T-cell (primary cell): ENCODE data around the gene NFILZ. TPM values are rescaled to one million over a fixed set of nuclear protein-coding genes. Genes with fewer than 3 reads are reported as not detected.

Experiments used
- ATAC-seq, 4 experiments: fragments of 200-7000 bp in 3 of 4; fragments of 150-1000 bp in 1 of 4; cut with Tn5 transposase; replicated peaks in 1 of 4; 1 replicate in 3 of 4; 2 replicates in 1 of 4; pipeline ENCODE4 v1.10.0; 2021; ENCODE audit warnings: moderate library complexity in 3 of 4, mild to moderate bottlenecking in 2 of 4, moderate number of reproducible peaks in 1 of 4
- CTCF ChIA-PET, 2 donors: fragments of 300-600 bp; sonication (Branson Sonifier 250); formaldehyde crosslinking; loops; one replicate each; lab custom pipeline; 2022; ENCODE audit warnings: antibody characterized with exemption in 2 of 2; lab: Charles Lee
- POLR2A ChIA-PET, 2 donors: fragments of 300-600 bp; sonication (Branson Sonifier 250); formaldehyde crosslinking; loops; one replicate each; lab custom pipeline; 2022; ENCODE audit warnings: antibody characterized with exemption in 2 of 2; lab: Charles Lee
- DNase-seq, 35 experiments: peaks; one replicate each; pipeline versions ENCODE4 v3.0.0 to v3.0.0-alpha.2; 2013 to 2023
- H3K27ac ChIP-seq: one replicate; pipeline ENCODE4 v1.5.1; 2013; ENCODE audit warnings: low read length
- H3K27me3 ChIP-seq, 2 experiments: replicated peaks in 1 of 2; 1 replicate in 1 of 2; 2 replicates in 1 of 2; pipeline versions ENCODE4 v1.6.1 to v1.7.0; 2013; ENCODE audit warnings: low read length in 1 of 2, mixed read lengths in 1 of 2; ENCODE audit not compliant: control insufficient read depth in 2 of 2, insufficient read depth in 2 of 2; ENCODE audit errors: extremely low read depth in 1 of 2
- H3K36me3 ChIP-seq, 2 donors: 1 replicate in 1 of 2; 2 replicates in 1 of 2; pipeline versions ENCODE4 v1.6.1 to v1.7.0; 2013; ENCODE audit warnings: low read length in 1 of 2; ENCODE audit not compliant: control insufficient read depth in 2 of 2, insufficient read depth in 1 of 2; ENCODE audit errors: extremely low read depth in 1 of 2
- H3K4me1 ChIP-seq, 2 experiments: 1 replicate in 1 of 2; 2 replicates in 1 of 2; pipeline versions ENCODE4 v1.6.1 to v1.7.0; 2013; ENCODE audit warnings: low read length in 2 of 2, mixed read lengths in 1 of 2; ENCODE audit not compliant: insufficient read depth in 2 of 2, control insufficient read depth in 1 of 2; ENCODE audit errors: extremely low read depth in 1 of 2
- H3K4me3 ChIP-seq, 2 donors: 1 replicate in 1 of 2; 2 replicates in 1 of 2; pipeline versions ENCODE4 v1.5.1 to v1.7.0; 2013; ENCODE audit warnings: mild to moderate bottlenecking in 2 of 2, low read length in 1 of 2, moderate library complexity in 1 of 2; ENCODE audit not compliant: control insufficient read depth in 1 of 2; ENCODE audit errors: extremely low read depth in 1 of 2
- H3K9me3 ChIP-seq: 2 replicates; pipeline ENCODE4 v1.7.0; 2013
- H3K27ac Mint-ChIP-seq, 2 donors: one replicate each; pipeline ENCODE4 v1.8.0; 2020 to 2021; ENCODE audit warnings: mild to moderate bottlenecking in 2 of 2, mixed read lengths in 2 of 2
- H3K27me3 Mint-ChIP-seq, 2 donors: one replicate each; pipeline ENCODE4 v1.8.0; 2021 to 2022; ENCODE audit warnings: mixed read lengths in 2 of 2
- H3K36me3 Mint-ChIP-seq: one replicate; pipeline ENCODE4 v1.8.0; 2021; ENCODE audit warnings: mixed read lengths
- H3K4me1 Mint-ChIP-seq, 3 donors: one replicate each; pipeline ENCODE4 v1.8.0; 2020 to 2022; ENCODE audit warnings: mixed read lengths in 3 of 3, mild to moderate bottlenecking in 1 of 3
- H3K4me3 Mint-ChIP-seq, 3 donors: one replicate each; pipeline ENCODE4 v1.8.0; 2020 to 2022; ENCODE audit warnings: mild to moderate bottlenecking in 3 of 3, mixed read lengths in 3 of 3, moderate library complexity in 3 of 3
- H3K9me3 Mint-ChIP-seq, 3 donors: one replicate each; pipeline ENCODE4 v1.8.0; 2020 to 2022; ENCODE audit warnings: mixed read lengths in 3 of 3
- WGBS: methylation state at CpG from one replicate; pipeline ENCODE4 v1.1.5; 2013; ENCODE audit warnings: missing lambda C conversion rate; ENCODE audit not compliant: insufficient coverage; 5-methylcytosine and 5-hydroxymethylcytosine counted together
- total RNA-seq, 35 experiments: library from RNA in 6 of 35; stranded (reverse) in 6 of 35; fragments of 120-200 nt in 1 of 35; gene quantifications; one replicate each; pipeline versions ENCODE4 v1.2.1 to v1.2.4 and lab custom pipeline; 2013 to 2026

The NFILZ gene
- total RNA-seq, 5 donors from 2014 or later (not counting 1 experiment from before 2014, with no cell fraction given), result not detected

- CTCF ChIA-PET, result interaction anchor here (0.6 to 1.8 kb wide), 15 partner anchors 8 to 430 kb away, joined by 3 to 16 read pairs (median 5); no protein-coding TSS in a partner anchor
- DNase-seq, result peak in 11 of 35 experiments; percentile 10 to 71 (median 23)
- no peak overlapping the region for H3K27ac ChIP-seq
- Mint-ChIP-seq H3K9me3 (no peaks in the 10 kb centered on the region), H3K4me1 (peaks cover 6 to 8% (median 7%) of the 10 kb centered on the region in 3 donors), H3K36me3 (no peaks in the 10 kb centered on the region), H3K4me3 (no peak overlapping the region), H3K27me3 (peaks cover 10 to 26% of the 10 kb centered on the region in 2 donors), H3K27ac (no peak overlapping the region)
- H3K4me1 ChIP-seq, result peaks cover 0 to 3% of the 10 kb centered on the region in 2 experiments
- WGBS, result 100% methylated on average over 2 of the region's 4 CpGs
- no peaks in the 10 kb centered on the region for H3K9me3 ChIP-seq
- no peaks in the 10 kb centered on the region for H3K36me3 ChIP-seq
- peaks cover 0 to 36% of the 10 kb centered on the region in 2 experiments for H3K27me3 ChIP-seq
- H3K4me3 ChIP-seq, result no peak overlapping the region
- ATAC-seq, result peak; percentile 62 to 73 (median 65)
- POLR2A ChIA-PET, result interaction anchor here in 1 of 2 donors (0.5 kb wide), 1 partner anchor 61 kb away, joined by 3 read pairs; no protein-coding TSS in a partner anchor
These were observed 11.6 kb downstream of the NFILZ start for GRCh38 chr19:8641908-8642547.

GRCh38 chr19:8642561-8642960 is 12.1 kb downstream of the NFILZ start:
- WGBS, result no CpG with 5 or more reads among the region's 5 CpGs
- H3K36me3 ChIP-seq, result no peaks in the 10 kb centered on the region
- H3K4me1 ChIP-seq, result peaks cover 0 to 3% of the 10 kb centered on the region in 2 experiments
- H3K27ac ChIP-seq, result no peak overlapping the region
- H3K27me3 Mint-ChIP-seq, result peaks cover 11 to 27% of the 10 kb centered on the region in 2 donors
- H3K27me3 ChIP-seq, result peaks cover 0 to 39% of the 10 kb centered on the region in 2 experiments
- H3K4me3 ChIP-seq, result no peak overlapping the region
- no peaks in the 10 kb centered on the region for H3K9me3 Mint-ChIP-seq
- no peak overlapping the region for H3K27ac Mint-ChIP-seq
- POLR2A ChIA-PET, result no interaction called here
- H3K4me3 Mint-ChIP-seq, result no peak overlapping the region
- no peaks in the 10 kb centered on the region for H3K36me3 Mint-ChIP-seq
- DNase-seq, result no peak
- H3K4me1 Mint-ChIP-seq, result peaks cover 6 to 8% (median 7%) of the 10 kb centered on the region in 3 donors
- CTCF ChIA-PET, result interaction anchor here (0.6 to 1.8 kb wide), 11 partner anchors 9 to 233 kb away, joined by 3 to 16 read pairs (median 4); no protein-coding TSS in a partner anchor
- ATAC-seq, result no peak
- no peaks in the 10 kb centered on the region for H3K9me3 ChIP-seq

- WGBS, result 80% methylated on average over 1 of the region's 7 CpGs
- H3K36me3 Mint-ChIP-seq, result no peaks in the 10 kb centered on the region
- ATAC-seq (no peak), DNase-seq (no peak)
- peaks cover 0 to 29% of the 10 kb centered on the region in 2 experiments for H3K27me3 ChIP-seq
- peaks cover 0 to 2% (median 0%) of the 10 kb centered on the region in 3 donors for H3K4me1 Mint-ChIP-seq
- POLR2A ChIA-PET, result no interaction called here
- CTCF ChIA-PET, result interaction anchor here in 1 of 2 donors (0.6 to 1.1 kb wide), 2 partner anchors 50 to 255 kb away, joined by 3 read pairs; no protein-coding TSS in a partner anchor
- H3K9me3 ChIP-seq, result no peaks in the 10 kb centered on the region
- H3K36me3 ChIP-seq, result no peaks in the 10 kb centered on the region
- H3K4me3 Mint-ChIP-seq, result no peak overlapping the region
- H3K4me1 ChIP-seq, result no peaks in the 10 kb centered on the region
- no peak overlapping the region for H3K27ac ChIP-seq
- H3K27ac Mint-ChIP-seq, result no peak overlapping the region
- no peaks in the 10 kb centered on the region for H3K9me3 Mint-ChIP-seq
- no peak overlapping the region for H3K4me3 ChIP-seq
- H3K27me3 Mint-ChIP-seq, result peaks cover 6 to 20% of the 10 kb centered on the region in 2 donors
These were observed 13.6 kb downstream of the NFILZ start for GRCh38 chr19:8643860-8644653.

GRCh38 chr19:8648240-8648639 is 17.8 kb downstream of the NFILZ start:
- H3K4me3 ChIP-seq, result no peak overlapping the region
- Mint-ChIP-seq H3K4me3 (no peak overlapping the region), H3K27me3 (peaks cover 9 to 10% of the 10 kb centered on the region in 2 donors), H3K4me1 (peaks cover 0 to 10% (median 8%) of the 10 kb centered on the region in 3 donors), H3K9me3 (no peaks in the 10 kb centered on the region), H3K36me3 (no peaks in the 10 kb centered on the region), H3K27ac (no peak overlapping the region)
- ChIA-PET CTCF (interaction anchor here in 1 of 2 donors (0.7 kb wide), 1 partner anchor 23 kb away, joined by 8 read pairs; no protein-coding TSS in a partner anchor), POLR2A (no interaction called here)
- H3K4me1 ChIP-seq, result peaks cover 0 to 7% of the 10 kb centered on the region in 2 experiments
- ATAC-seq (no peak), DNase-seq (no peak)
- no peaks in the 10 kb centered on the region for H3K9me3 ChIP-seq
- peaks cover 0 to 23% of the 10 kb centered on the region in 2 experiments for H3K27me3 ChIP-seq
- no peak overlapping the region for H3K27ac ChIP-seq
- 83% methylated on average over 1 of the region's 6 CpGs for whole genome bisulfite sequencing
- H3K36me3 ChIP-seq, result no peaks in the 10 kb centered on the region

- Histone ChIP-seq H3K4me3 (peak overlapping the region; percentile 21 to 61), H3K27ac (no peak overlapping the region), H3K36me3 (no peaks in the 10 kb centered on the region), H3K9me3 (no peaks in the 10 kb centered on the region), H3K4me1 (peaks cover 9 to 28% of the 10 kb centered on the region in 2 experiments), H3K27me3 (peaks cover 0 to 15% of the 10 kb centered on the region in 2 experiments)
- peaks cover 23 to 37% (median 25%) of the 10 kb centered on the region in 3 donors for H3K4me1 Mint-ChIP-seq
- ChIA-PET POLR2A (no interaction called here), CTCF (interaction anchor here (0.7 to 2.0 kb wide), 5 partner anchors 11 to 164 kb away, joined by 3 to 11 read pairs (median 5); no protein-coding TSS in a partner anchor)
- peak overlapping the region in 1 of 2 donors; percentile 31 for H3K27ac Mint-ChIP-seq
- H3K4me3 Mint-ChIP-seq, result peak overlapping the region; percentile 43 to 58 (median 52)
- H3K36me3 Mint-ChIP-seq, result no peaks in the 10 kb centered on the region
- peaks cover 2 to 4% of the 10 kb centered on the region in 2 donors for H3K27me3 Mint-ChIP-seq
- H3K9me3 Mint-ChIP-seq, result no peaks in the 10 kb centered on the region
- DNase-seq, result peak; percentile 21 to 83 (median 57)
- WGBS, result 0% methylated on average over 13 of the region's 15 CpGs
- peak; percentile 58 to 81 (median 76) for ATAC-seq
These were observed 24.3 kb downstream of the NFILZ start for GRCh38 chr19:8654591-8655339.
